Keratinocyte (primary cell): ENCODE results near the gene AGFG1. TPM values are rescaled to one million over a fixed set of nuclear protein-coding genes. Genes with fewer than 3 reads are reported as not detected.

Experiments used
- DNase-seq: peaks from one replicate; pipeline ENCODE4 v3.0.0-alpha.2; 2011; ENCODE audit warnings: low read depth, missing footprints, low spot score
- FAIRE-seq: peaks from 2 replicates; lab custom pipeline; 2011; peaks lifted over from hg19 to GRCh38; lab: Jason Lieb, UNC
- H2AFZ ChIP-seq: 2 replicates; pipeline ENCODE4 v1.6.0; 2012; ENCODE audit warnings: low read length, control low read depth, inconsistent platforms; ENCODE audit not compliant: control insufficient read depth
- H3K27ac ChIP-seq: 2 replicates; pipeline ENCODE4 v1.5.1; 2011; ENCODE audit warnings: low read length; ENCODE audit not compliant: control insufficient read depth, insufficient read depth
- H3K27me3 ChIP-seq: 3 replicates; pipeline ENCODE4 v1.6.0; 2011; ENCODE audit warnings: low read length; ENCODE audit not compliant: control insufficient read depth, insufficient read depth; ENCODE audit errors: extremely low read depth
- H3K36me3 ChIP-seq, 2 experiments: 2 replicates in 1 of 2; 3 replicates in 1 of 2; pipeline ENCODE4 v1.5.1; 2011; ENCODE audit warnings: low read length in 2 of 2, mild to moderate bottlenecking in 1 of 2; ENCODE audit not compliant: control insufficient read depth in 2 of 2, insufficient read depth in 2 of 2; ENCODE audit errors: extremely low read depth in 1 of 2
- H3K4me1 ChIP-seq: 3 replicates; pipeline ENCODE4 v1.5.1; 2011; ENCODE audit warnings: low read length; ENCODE audit not compliant: control insufficient read depth, insufficient read depth; ENCODE audit errors: extremely low read depth
- H3K4me2 ChIP-seq: 3 replicates; pipeline ENCODE4 v1.6.0; 2011; ENCODE audit warnings: low read depth, low read length; ENCODE audit not compliant: control insufficient read depth, insufficient read depth; ENCODE audit errors: extremely low read depth
- H3K4me3 ChIP-seq, 3 experiments: fragments of 200-600 bp in 1 of 3; sonication (generic) in 1 of 3; 2 replicates in 2 of 3; 3 replicates in 1 of 3; pipeline ENCODE4 v1.5.1; 2011 to 2016; ENCODE audit warnings: low read length in 3 of 3, mild to moderate bottlenecking in 3 of 3, control low read depth in 2 of 3, inconsistent platforms in 1 of 3, low read depth in 1 of 3, mixed read lengths in 1 of 3, mixed run types in 1 of 3, moderate library complexity in 1 of 3; ENCODE audit not compliant: control insufficient read depth in 2 of 3, insufficient read depth in 2 of 3; ENCODE audit errors: extremely low read depth in 1 of 3
- H3K79me2 ChIP-seq: 2 replicates; pipeline ENCODE4 v1.6.0; 2012; ENCODE audit warnings: low read length; ENCODE audit not compliant: control insufficient read depth, insufficient read depth
- H3K9ac ChIP-seq: 3 replicates; pipeline ENCODE4 v1.6.0; 2011; ENCODE audit warnings: low read length; ENCODE audit not compliant: control insufficient read depth, insufficient read depth; ENCODE audit errors: extremely low read depth
- H3K9me1 ChIP-seq: 3 replicates; pipeline ENCODE4 v1.6.0; 2011; ENCODE audit warnings: low read length; ENCODE audit not compliant: control insufficient read depth, insufficient read depth; ENCODE audit errors: extremely low read depth
- H3K9me3 ChIP-seq: 2 replicates; pipeline ENCODE4 v1.5.1; 2012; ENCODE audit warnings: low read depth, low read length; ENCODE audit not compliant: control insufficient read depth
- H4K20me1 ChIP-seq: 3 replicates; pipeline ENCODE4 v1.6.0; 2011; ENCODE audit warnings: low read length; ENCODE audit not compliant: control insufficient read depth, insufficient read depth; ENCODE audit errors: extremely low read depth
- CTCF ChIP-seq, 3 experiments: IDR thresholded peaks in 1 of 3; conservative IDR thresholded peaks in 1 of 3; optimal IDR thresholded peaks in 1 of 3; 2 replicates in 2 of 3; 3 replicates in 1 of 3; pipeline versions ENCODE3 to v1.5.1; 2011; ENCODE audit warnings: low read length in 3 of 3, mild to moderate bottlenecking in 3 of 3, moderate library complexity in 2 of 3, control low read depth in 1 of 3, inconsistent platforms in 1 of 3; ENCODE audit not compliant: insufficient read depth in 2 of 3; ENCODE audit errors: extremely low read depth in 1 of 3
- EZH2 ChIP-seq: IDR thresholded peaks from one replicate; pipeline ENCODE4 v1.6.1; 2012; ENCODE audit warnings: inconsistent platforms, mild to moderate bottlenecking, low read length, moderate library complexity
- dilution Hi-C: fragments of 300-500 bp; cut with MboI; formaldehyde crosslinking; loops from one replicate; pipeline ENCODE4 v1.7.0; 2020; ENCODE audit warnings: low sequenced_read_pairs; ENCODE audit not compliant: extremely low pct_ligation_motif_present
- polyA plus RNA-seq, 5 experiments: library from polyadenylated mRNA; depleted of rRNA in 3 of 5; stranded (reverse) in 3 of 5; stranded (forward) in 1 of 5; unstranded in 1 of 5; fragments of >200 nt; gene quantifications; 1 replicate in 1 of 5; 2 replicates in 3 of 5; 3 replicates in 1 of 5; pipeline versions ENCODE4 v1.2.1 to v1.2.3, GENCODE V29; 2011 to 2012; ENCODE audit warnings: missing spikeins in 2 of 5, low read depth in 1 of 5, low replicate concordance in 1 of 5

Gene AGFG1
- polyA plus RNA-seq, 1 donor (not counting 4 experiments of a cell fraction or from before 2014, with no cell fraction given): 111 TPM

GRCh38 chr2:227464851-227465250 is 7.1 kb upstream of the AGFG1 start:
- H3K9me1 ChIP-seq: no peaks in the 10 kb centered on the region
- H3K4me3 ChIP-seq: no peak overlapping the region
- no peaks in the 10 kb centered on the region for H3K79me2 ChIP-seq
- no peaks in the 10 kb centered on the region for H3K27me3 ChIP-seq
- H3K4me1 ChIP-seq: peaks cover 32% of the 10 kb centered on the region
- H4K20me1 ChIP-seq: no peaks in the 10 kb centered on the region
- no peak overlapping the region for H3K27ac ChIP-seq
- dilution Hi-C loops: no loop called here
- TF ChIP-seq EZH2 (no peak), CTCF (optimal IDR thresholded peaks at IDR 0.05 in 1 of 3, IDR thresholded peaks at IDR 0.05 in 1 of 3, conservative IDR thresholded peaks at IDR 0.05 in 1 of 3; ENCODE audit: extremely low read depth in 1 of 3, insufficient read depth in 2 of 3, low read length in 3 of 3) (no peak)
- no peaks in the 10 kb centered on the region for H3K9me3 ChIP-seq
- no peak overlapping the region for H3K4me2 ChIP-seq
- FAIRE-seq (no peak), DNase-seq (no peak)
- H3K9ac ChIP-seq: no peak overlapping the region
- no peaks in the 10 kb centered on the region for H3K36me3 ChIP-seq
- H2AFZ ChIP-seq: no peak overlapping the region

- Histone ChIP-seq H3K4me3 (peak overlapping the region in 2 of 3 experiments; percentile 23 to 36), H3K9ac (peak overlapping the region; percentile 68), H3K9me3 (no peaks in the 10 kb centered on the region), H3K27me3 (no peaks in the 10 kb centered on the region), H3K36me3 (no peaks in the 10 kb centered on the region), H3K4me1 (peaks cover 27% of the 10 kb centered on the region), H3K27ac (peak overlapping the region; percentile 79), H2AFZ (peak overlapping the region; percentile 70), H3K4me2 (peak overlapping the region; percentile 83), H3K9me1 (no peaks in the 10 kb centered on the region), H3K79me2 (peaks cover under 1% of the 10 kb centered on the region), H4K20me1 (no peaks in the 10 kb centered on the region)
- dilution Hi-C loops: no loop called here
- TF ChIP-seq EZH2 (no peak), CTCF (optimal IDR thresholded peaks at IDR 0.05 in 1 of 3, IDR thresholded peaks at IDR 0.05 in 1 of 3, conservative IDR thresholded peaks at IDR 0.05 in 1 of 3; ENCODE audit: extremely low read depth in 1 of 3, insufficient read depth in 2 of 3, low read length in 3 of 3) (no peak)
- DNase-seq (peak; percentile 21), FAIRE-seq (no peak)
Observed at GRCh38 chr2:227466887-227467600, 4.9 kb upstream of the AGFG1 start.
